C4-2B (cell line): ENCODE measurements around the gene CLEC9A.

Source experiments
- CTCF ChIP-seq: fragments of 450-650 bp; conservative IDR thresholded peaks from 2 replicates; pipeline ENCODE4 v1.5.1; 2017; ENCODE audit warnings: mild to moderate bottlenecking
- ZFX ChIP-seq: fragments of 450-650 bp; IDR thresholded peaks from 2 replicates; pipeline ENCODE4 v1.6.1; 2017

DNA sequence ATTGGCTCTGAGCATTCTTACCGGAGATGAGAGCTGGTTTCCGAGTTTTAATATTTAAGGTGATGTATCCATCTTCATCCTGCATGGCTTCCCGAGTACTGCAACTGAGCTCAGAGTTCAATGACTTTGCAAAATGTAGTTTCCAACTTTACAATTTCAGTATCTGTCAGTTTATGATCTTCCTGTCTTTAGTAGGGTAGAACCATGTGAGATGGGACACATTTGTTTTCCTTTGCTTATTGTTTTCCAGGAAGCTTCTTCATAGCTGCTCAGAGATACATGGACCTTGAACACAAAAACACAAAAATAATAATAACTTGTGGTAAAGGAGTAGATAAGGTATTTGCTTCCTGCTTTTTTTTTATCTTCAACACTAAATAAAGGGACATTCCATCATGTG lies 31.5 kb upstream of the CLEC9A start, which contains the start of gene CLEC1B:
- TF ChIP-seq CTCF (no peak), ZFX (no peak)
